ENCODE data around the gene CNTNAP2. TPM values are rescaled to one million over a fixed set of nuclear protein-coding genes. Genes with fewer than 3 reads are reported as not detected.

CNTNAP2 gene
- total and polyA plus RNA-seq, 2 of the 4 experiments (the other 2 are of a cell fraction), result not detected

GRCh38 chr7:148044173-148044572 lies 1927.6 kb downstream of the CNTNAP2 start:
- Histone ChIP-seq H3K18ac (ENCODE audit: low read depth, low read length) (no peak overlapping the region), H3K4me1 (ENCODE audit: control insufficient read depth, insufficient read depth, low read length) (no peaks in the 10 kb centered on the region), H3K27me3 (ENCODE audit: control insufficient read depth, insufficient read depth, low read length) (no peaks in the 10 kb centered on the region), H3K27ac (ENCODE audit: insufficient read depth, low read length) (no peak overlapping the region), H3K36me3 (ENCODE audit: control insufficient read depth, insufficient read depth, low read length) (no peaks in the 10 kb centered on the region), H3K9me3 (ENCODE audit: control insufficient read depth, insufficient read depth, low read length) (peaks cover 12% of the 10 kb centered on the region; the same call in 1 of the 2 replicates), H2BK5ac (ENCODE audit: low read depth, low read length, poor library complexity, severe bottlenecking) (no peak overlapping the region), H3K56ac (ENCODE audit: extremely low read depth, insufficient read depth, low read length) (no peak overlapping the region), H2AK9ac (replicated peaks; ENCODE audit: low read depth, low read length, poor library complexity) (no peak overlapping the region), H4K5ac (ENCODE audit: low read depth, low read length) (no peak overlapping the region), H4K8ac (ENCODE audit: low read depth in 2 of 2, low read length in 2 of 2) (no peak overlapping the region), H4K91ac (ENCODE audit: insufficient read depth, low read depth, low read length) (no peak overlapping the region), H3K79me1 (ENCODE audit: low read depth in 1 of 2, low read length in 2 of 2) (no peaks in the 10 kb centered on the region), H2BK20ac (ENCODE audit: low read depth, low read length) (no peak overlapping the region), H3K9ac (ENCODE audit: low read depth, low read length) (no peak overlapping the region), H2AFZ (replicated peaks; ENCODE audit: low read length, poor library complexity) (no peak overlapping the region), H3K9me1 (ENCODE audit: insufficient read depth, low read length) (no peaks in the 10 kb centered on the region), H3K14ac (replicated peaks; ENCODE audit: low read depth, low read length) (no peak overlapping the region), H2AK5ac (ENCODE audit: low read depth, low read length) (no peak overlapping the region), H2BK15ac (ENCODE audit: low read depth, low read length) (no peak overlapping the region), H2BK120ac (ENCODE audit: low read depth, low read length) (no peak overlapping the region), H3K4ac (ENCODE audit: low read depth, low read length) (no peak overlapping the region), H3K4me3 (ENCODE audit: insufficient read depth, low read depth, low read length) (no peak overlapping the region), H4K20me1 (ENCODE audit: insufficient read depth, low read length) (no peaks in the 10 kb centered on the region), H3K23ac (ENCODE audit: low read depth, low read length) (no peak overlapping the region), H3K4me2 (ENCODE audit: low read depth, low read length) (no peak overlapping the region)
- no TSS peak for BruUV-seq (replicated peaks)
- ChIA-PET POLR2A (ENCODE audit: unreplicated experiment) (no interaction called here), CTCF (interaction anchor here (1.6 kb wide), 1 partner anchor 15 kb away, joined by 3 read pairs; no protein-coding TSS in a partner anchor)
- DNase-seq (no peak), ATAC-seq (ENCODE audit: low read depth) (no peak)
- dilution Hi-C loops (cut with HindIII; ENCODE audit: low sequenced_read_pairs, unreplicated experiment) (no loop called here), intact Hi-C loops (cut with micrococcal nuclease) (no loop called here), in situ Hi-C loops (cut with MboI; ENCODE audit: low sequenced_read_pairs) (no loop called here)
- no CpG with 5 or more reads among the region's 9 CpGs for WGBS, 2 experiments (ENCODE audit: extremely low coverage in 2 of 2, insufficient read length in 1 of 2)
- TF ChIP-seq RFX5 (IDR thresholded peaks at IDR 0.05; ENCODE audit: low read depth, low read length), result no peak
- no peak for TF ChIP-seq USF2 (IDR thresholded peaks at IDR 0.05; ENCODE audit: low read depth, low read length)
- no peak for TF ChIP-seq CTCF (conservative IDR thresholded peaks at IDR 0.05; ENCODE audit: low read depth, low read length)
- no peak for TF ChIP-seq RCOR1 (IDR thresholded peaks at IDR 0.05; ENCODE audit: insufficient replicate concordance, low read length)
- TF ChIP-seq BHLHE40 (IDR thresholded peaks at IDR 0.05; ENCODE audit: low read depth, low read length), result no peak
- TF ChIP-seq MXI1 (IDR thresholded peaks at IDR 0.05; ENCODE audit: borderline replicate concordance, low read depth, low read length), result no peak
- TF ChIP-seq ELK1 (IDR thresholded peaks at IDR 0.05; ENCODE audit: borderline replicate concordance, low read depth, low read length), result no peak
- no peak for TF ChIP-seq FOS (IDR thresholded peaks at IDR 0.05; ENCODE audit: low read depth, low read length)
- no peak for TF ChIP-seq CEBPB (IDR thresholded peaks at IDR 0.05; ENCODE audit: low read depth, low read length)
- no peak for TF ChIP-seq SMC3 (IDR thresholded peaks at IDR 0.05; ENCODE audit: low read depth, low read length)
- TF ChIP-seq NFE2L2 (IDR thresholded peaks at IDR 0.05; ENCODE audit: low read depth, low read length), result no peak
- TF ChIP-seq CHD1 (IDR thresholded peaks at IDR 0.05; ENCODE audit: low read depth, low read length), result no peak
- TF ChIP-seq POLR2A (IDR thresholded peaks at IDR 0.05; ENCODE audit: low read depth, low read length), result no peak
- TF ChIP-seq MAFK (IDR thresholded peaks at IDR 0.05; ENCODE audit: low read depth, low read length), result no peak
- TF ChIP-seq RAD21 (IDR thresholded peaks at IDR 0.05; ENCODE audit: low read length), result no peak
- TF ChIP-seq MAZ (IDR thresholded peaks at IDR 0.05; ENCODE audit: borderline replicate concordance, low read depth, low read length), result no peak
